Stimulated activated CD4-positive, alpha-beta T cell treated with anti-CD3 and anti-CD28 coated beads, TNF-alpha, amount 100 ng/mL, for 48 hours (primary cell): ENCODE measurements around the gene GNB2.

Experiments
- DNase-seq, 3 donors: peaks; one replicate each; pipeline ENCODE4 v3.0.0-alpha.2; 2020; ENCODE audit warnings: low read depth in 3 of 3

GNB2 gene

DNA sequence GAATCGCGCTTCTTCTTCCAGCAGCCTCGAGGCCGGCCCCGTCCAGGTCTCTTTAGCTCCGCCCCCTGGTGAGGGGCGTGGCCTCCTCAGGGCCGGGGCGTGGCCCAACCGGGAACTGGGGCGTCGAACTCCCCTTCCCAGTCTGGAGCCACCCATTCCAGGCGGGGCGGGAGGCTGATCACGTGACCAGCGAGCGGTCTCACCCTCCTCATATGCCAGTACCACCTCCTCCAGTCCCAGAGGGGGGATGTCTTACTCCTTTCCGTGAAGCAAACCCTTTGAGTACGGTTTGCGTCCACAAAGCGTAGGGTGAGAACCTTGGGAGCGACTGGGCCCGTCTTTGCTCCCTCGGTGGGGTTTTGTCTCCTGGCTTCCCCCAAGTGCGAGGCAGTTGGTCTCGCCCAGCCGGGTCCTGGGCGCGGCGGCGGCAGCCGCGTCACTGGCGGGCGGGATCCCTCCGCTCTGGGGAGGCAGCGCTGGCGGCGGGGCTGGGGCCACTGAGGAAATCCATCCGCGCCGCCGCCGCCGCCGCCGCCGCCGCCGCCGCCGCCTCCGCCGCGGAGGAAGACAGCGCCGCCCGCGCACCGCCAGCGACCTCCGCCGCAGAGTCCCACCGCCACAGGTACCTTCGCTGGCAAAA is at the start of gene GNB2:
TSS of gene GNB2 (plus strand) at position 439 of the 640 bp plus-strand sequence. CDS start 2,526 bp downstream, outside the sequence.
- DNase-seq, result peak; percentile 97 to 99 (median 98)

DNA sequence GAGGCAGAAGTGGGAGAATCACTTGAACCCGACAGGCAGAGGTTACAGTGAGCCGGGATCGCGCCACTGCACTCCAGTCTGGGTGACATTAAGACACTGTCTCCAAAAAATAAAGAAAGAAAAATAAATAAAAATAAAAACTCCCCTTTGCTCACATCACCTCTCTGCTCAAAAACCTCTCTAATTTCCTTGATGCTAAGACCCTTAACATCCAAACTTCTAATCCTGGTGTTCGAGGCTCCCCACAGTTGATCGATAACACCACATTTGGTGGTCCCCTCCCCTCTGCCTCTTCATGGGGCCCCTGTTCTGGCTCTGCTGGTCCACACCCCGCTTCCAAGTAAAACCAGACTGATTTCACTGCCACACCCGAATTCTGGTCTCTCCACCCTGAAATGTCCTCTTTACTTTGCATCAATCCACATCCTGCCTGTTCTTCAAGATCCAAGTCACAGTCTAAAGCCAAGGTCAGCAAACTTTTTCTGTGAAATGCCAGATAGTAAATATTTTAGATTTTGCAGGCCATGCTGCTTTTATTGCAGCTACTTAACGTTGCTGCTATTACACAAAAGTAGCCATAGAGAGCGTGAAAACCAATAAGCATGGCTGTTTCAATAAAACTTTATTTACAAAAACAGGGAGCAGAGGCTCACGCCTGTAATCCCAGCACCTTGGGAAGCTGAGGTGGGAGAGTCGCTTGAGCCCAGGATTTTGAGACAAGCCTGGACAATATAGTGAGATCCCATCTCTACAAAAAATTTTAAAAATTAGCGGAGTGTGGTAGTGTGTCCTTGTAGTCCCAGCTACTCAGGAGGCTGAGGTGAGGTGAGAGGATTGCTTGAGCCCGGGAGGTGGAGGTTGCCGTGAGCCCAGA is 49.4 kb upstream of the GNB2 start:
- no peak for DNase-seq

DNA sequence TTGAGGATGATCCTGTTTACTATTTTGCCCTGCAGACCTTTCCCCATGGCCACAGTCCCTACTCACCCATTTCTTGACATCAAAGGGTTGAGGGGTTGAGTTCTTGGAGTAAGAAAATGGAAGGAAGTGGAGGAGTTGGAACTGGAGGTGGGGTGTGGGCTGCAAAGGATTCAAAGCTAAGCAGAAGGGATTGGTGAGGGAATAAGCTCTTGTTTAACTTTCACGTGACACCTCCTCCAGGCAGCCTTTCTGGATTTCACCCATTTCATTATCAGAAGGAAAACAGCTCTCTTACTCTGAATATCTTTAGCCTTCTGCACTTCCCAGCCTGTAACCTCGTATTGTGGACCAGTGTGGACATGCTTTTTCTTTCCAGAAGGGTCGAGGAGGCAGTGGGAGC is 47.5 kb upstream of the GNB2 start:
- no peak for DNase-seq

DNA sequence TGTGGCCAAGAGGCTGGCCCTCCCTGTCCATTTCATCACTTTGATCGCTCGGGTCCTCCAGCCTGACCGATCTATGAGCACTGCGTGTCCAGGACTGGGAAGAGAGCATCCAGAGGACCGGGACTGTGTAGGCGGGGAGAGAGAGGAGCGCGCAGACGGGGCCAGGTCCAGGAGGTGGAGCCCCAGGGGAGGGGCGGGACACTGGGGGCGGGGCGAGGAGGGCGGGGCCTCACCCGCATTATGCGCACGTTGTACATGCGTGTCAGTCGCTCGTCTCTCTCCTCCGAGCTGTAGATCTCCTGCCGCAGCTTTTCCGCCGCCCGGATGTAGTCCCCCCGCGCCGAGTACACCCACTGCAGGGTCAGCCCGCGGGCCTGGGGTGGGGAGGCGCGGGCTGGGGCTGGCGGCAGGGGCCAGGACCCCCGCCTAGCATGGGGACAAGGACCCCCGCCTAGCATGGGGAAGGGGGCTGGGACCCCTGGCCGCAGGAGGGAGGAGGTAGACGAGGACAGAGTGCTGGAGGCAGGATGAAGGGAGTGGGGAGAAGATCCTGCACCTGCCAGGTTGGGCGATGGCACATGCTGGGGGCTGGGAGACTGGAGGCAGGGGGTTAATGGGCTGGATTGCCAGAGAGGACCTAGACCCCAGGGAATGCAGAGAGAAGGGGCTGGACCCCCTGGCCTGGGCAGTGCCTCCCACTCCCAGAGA is 46.9 kb upstream of the GNB2 start:
- peak; percentile 78 to 85 (median 83) for DNase-seq

DNA sequence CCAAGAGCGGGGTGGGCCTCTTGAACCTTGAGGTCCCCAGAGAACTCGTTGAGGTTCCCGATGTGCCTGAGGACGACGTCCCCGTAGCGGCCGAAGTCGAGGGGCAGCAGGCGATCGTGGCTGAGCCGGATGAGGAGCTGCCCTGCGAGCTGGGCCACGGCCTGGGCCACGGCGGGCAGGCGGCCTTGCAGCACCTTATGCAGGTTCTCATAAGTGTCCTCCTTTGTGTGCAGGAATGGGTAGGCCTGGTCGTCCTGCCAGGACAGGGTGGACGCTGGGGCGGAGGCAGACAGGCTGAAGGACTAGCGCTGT is 46.3 kb upstream of the GNB2 start:
- no peak for DNase-seq

DNA sequence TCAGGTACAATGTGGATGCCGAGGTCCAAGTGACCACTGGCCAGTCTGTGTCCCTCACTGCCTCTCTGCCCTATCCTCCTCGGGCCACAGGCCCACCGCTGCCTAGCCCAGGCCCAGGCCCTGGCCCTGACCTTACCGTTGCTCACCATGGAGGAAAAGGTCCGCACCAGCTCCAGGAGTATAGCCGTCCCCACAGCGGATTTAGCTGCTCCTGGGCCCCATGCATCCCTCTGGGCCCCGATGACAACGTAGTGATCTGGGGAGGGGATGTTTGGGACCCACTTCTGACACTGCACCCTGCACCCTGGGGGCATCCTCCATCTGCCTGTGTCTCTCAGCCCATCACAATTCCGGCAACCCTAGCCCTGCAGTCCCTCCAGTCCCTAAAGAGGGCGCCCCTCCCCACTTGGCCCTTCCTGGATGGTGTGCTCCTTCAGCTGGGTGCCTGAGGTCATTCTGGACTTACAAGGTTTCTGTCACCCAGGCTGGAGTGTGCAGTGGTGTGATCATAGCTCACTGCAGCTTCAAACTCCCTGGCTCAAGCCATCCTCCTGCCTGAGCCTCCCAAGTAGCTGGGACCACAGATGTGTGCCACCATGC is 44.3 kb upstream of the GNB2 start:
- no peak for DNase-seq

DNA sequence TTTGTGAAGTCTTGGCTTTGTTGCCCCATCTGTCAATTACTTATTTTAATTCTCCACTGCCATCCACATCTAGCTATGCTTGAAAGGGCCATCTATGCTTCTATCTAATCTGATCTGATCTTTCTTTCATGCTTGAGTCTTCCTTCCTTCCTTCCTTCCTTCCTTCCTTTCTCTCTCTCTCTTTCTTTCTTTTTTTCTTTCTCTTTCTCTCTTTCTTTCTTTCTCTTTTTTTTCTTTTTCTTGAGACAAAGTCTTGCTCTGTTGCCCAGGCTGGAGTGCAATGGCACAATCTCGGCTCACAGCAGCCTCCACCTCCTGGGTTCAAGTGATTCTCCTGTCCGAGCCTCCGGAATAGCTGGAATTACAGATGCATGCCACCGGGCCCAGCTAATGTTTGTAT is 43.5 kb upstream of the GNB2 start:
- DNase-seq, result no peak

DNA sequence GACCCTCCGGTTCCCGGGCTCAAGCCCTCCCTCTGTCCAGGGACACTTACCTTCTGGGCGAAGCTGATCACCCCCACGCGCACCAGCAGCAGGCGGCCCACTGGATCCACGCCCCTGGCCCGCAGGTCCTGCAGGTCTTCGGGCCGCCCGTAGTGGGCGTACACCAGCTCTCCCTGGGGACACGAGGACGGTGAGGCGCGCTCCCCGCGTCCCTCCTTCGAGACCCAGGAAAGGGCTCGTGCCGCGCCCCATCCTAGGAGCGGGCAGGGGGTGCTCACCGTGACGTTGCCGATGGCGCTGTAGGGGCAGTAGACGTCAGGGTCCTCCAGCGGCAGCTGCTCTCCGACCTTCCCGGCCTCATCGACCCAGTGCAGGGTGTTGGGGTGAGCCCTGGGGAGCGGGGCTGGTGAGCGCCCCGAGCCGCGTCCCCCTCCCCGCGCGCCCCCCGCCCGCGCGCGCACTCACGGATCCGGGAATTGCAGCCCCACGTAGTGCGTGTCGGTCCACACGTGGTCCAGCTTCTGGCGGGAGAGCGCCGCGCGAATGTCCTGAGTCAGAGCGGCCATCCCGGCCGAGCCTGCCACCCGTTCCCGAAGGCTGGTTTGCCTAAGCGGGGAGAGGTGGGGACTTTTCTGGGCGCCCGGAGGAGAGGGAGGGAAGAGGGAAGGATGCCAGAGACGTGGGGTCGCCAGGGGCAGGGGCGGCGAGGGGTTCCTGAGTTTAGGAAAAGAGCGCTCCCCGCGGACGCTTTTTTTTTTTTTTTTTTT is 40.4 kb upstream of the GNB2 start:
- DNase-seq, result peak; percentile 43 to 51 (median 44)

DNA sequence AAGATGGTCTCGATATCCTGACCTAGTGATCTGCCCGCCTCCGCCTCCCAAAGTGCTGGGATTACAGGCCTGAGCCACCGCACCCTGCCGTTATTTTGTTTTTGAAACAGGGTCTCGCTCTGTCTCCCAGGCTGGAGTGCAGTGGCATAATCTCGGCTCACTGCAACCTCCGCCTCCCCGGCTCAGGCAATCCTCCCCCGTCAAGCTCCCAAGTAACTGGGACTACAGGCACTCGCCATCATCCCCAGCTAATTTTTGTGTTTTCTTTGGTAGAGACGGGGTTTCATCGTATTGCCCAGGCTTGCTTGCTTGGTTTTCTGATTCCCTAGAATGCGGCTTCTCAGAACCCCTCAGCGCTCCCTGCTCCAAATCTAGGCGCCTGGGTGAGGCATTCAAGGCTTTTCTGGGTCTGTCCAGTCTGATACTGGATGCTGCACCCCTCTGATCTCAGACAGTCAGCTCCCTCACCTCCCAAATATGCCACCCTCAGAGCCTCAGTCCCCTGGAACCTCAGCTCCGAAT is 33.5 kb upstream of the GNB2 start:
- DNase-seq, result no peak

DNA sequence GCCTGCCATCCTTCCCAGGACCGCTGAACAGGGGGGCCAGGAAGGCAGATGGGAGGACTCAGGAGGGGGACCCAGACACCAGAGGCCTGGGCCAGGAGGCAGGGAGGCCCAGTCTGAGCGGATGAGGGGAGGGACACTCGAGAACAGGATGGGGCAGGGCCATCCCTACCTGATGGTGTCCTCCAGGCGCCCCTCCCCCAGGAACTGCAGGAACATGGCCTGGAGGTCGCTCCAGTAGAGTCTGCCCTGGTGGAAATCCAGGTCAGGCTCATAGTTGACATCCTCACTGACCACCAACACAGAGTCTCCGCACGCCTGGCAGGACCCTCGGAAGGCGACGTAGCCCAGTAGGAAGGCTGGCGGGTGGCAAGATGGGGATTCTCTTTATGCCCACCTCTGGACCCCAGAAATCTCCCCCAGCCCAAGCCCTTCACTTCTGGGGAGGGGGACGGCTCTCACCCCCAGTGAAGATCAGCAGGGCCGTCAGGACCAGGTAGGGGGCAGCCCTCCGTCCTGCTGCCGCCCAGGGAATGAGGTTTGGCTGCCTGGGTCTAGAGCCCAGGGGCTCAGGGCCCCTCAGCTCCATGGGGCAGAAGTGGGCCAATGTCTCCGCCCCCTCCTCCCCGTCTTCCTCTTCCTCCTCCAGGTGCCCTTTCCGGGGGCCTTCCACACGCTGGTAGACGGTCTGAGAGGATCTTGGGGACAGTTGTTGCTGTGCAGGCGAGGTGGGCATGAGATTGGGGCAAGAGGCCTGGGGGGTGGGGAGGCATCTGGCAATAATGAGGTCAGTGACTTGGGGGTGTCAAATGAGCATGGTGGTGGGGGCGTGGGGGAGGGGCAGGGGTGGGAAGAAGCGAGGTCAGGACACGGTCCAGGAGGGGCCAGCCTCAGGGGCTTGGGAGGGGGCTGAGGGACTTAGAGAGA is 32.8 kb upstream of the GNB2 start:
- DNase-seq, result no peak

DNA sequence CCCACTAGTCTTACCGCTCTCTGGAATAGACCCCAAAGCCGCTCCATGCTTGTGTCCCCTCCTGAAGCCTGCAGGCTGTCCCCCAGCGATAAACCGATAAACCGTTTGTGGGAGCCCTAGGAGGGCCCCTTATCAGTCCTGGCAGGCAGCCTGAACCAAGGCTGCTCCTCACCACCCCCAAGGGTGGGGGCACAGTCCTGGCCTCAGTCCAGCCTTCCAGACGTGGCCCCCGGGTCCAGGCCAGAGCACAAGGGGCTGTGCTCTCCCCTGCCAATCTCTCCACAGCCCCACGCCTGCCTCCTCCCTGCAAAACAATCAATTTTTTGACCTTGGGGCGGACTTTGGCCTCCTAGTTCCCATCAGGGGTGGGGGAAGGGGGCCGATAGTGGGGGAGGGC is 32.1 kb upstream of the GNB2 start, which contains the start of gene TFR2:
TSS of gene TFR2 (minus strand) at position 90 of the 397 bp plus-strand sequence. CDS start at position 47, 43 bp downstream.
- no peak for DNase-seq

DNA sequence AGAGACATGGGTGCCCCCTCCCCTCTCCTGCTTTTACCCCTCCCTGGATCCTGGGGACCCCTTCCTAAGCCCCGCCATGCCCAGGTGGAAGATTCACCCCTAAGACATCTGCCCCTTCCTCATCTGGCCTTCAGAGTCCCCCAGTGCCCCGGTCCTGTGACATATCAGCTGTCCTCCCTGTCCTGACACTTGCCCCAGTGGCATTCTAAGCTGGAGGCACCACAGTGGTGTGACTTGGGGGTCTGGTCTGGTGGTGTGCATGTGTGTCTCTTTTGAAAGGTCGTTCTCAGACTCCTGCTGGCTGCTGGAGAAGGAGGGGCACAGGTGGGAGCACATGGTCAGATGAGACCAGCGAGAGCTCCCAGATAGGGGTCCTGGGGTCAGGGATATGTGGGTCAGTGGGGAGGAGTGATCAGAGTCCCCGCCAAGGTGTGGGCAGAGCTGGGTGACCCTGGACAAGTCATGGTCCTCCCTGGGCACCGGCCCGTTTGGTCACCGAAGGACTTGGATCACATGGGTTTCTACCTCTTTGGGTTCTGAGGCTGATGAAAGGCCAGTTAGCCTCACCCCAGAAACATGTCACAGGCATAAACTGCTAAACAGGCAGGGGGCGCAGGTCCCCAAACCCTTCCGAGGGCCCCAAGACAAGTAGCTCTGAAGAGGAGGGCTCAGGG is 31.5 kb upstream of the GNB2 start:
- DNase-seq, result no peak

DNA sequence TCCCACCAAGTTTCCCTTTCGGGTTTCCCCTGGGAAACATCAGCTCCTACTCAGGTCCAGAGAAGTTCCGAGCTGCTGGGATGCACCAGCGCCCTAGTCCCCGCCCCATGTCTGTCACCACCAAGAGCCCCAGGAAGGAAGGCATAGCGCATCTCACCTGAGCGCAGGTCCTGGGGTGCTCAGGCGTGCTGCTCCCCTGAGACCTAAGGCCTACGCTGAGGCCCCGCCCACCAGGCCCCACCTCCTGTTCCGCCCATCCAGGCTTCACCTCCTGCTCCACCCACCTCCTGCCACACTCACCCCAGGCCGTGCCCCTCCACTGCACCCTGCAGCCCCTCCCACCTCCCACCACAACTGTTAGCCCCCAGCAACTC is 31.0 kb upstream of the GNB2 start:
- no peak for DNase-seq

DNA sequence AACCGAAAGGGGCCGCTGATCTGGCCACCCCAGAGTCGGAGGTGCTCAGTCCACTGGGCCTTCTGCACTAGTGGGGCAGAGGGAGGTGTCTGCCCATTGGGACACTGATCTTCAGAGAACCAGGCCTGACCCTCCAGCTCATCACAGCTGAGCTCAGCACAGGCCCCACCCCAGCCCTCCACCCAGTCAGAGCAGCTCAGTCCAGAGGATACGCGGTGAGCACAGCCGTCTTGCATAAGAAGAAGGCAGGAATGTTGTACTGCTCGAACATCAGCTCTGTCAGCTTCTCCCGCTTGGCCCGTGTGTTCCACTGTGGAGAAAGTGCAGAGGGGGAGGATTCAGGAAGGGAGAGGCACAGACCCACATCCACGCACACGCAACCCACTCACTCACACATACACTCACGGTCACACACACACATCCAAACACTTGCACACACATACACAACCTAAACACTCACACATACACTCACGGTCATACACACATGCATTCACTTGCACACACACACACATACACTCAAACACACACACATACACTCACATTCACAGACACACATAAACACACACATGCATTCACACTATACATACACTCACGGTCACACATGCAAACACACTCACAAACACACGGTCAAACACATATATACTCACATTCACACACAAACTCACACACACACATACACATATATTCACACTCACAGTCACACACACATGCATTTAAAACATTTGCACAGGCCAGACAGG is 23.5 kb upstream of the GNB2 start:
- DNase-seq, result no peak

DNA sequence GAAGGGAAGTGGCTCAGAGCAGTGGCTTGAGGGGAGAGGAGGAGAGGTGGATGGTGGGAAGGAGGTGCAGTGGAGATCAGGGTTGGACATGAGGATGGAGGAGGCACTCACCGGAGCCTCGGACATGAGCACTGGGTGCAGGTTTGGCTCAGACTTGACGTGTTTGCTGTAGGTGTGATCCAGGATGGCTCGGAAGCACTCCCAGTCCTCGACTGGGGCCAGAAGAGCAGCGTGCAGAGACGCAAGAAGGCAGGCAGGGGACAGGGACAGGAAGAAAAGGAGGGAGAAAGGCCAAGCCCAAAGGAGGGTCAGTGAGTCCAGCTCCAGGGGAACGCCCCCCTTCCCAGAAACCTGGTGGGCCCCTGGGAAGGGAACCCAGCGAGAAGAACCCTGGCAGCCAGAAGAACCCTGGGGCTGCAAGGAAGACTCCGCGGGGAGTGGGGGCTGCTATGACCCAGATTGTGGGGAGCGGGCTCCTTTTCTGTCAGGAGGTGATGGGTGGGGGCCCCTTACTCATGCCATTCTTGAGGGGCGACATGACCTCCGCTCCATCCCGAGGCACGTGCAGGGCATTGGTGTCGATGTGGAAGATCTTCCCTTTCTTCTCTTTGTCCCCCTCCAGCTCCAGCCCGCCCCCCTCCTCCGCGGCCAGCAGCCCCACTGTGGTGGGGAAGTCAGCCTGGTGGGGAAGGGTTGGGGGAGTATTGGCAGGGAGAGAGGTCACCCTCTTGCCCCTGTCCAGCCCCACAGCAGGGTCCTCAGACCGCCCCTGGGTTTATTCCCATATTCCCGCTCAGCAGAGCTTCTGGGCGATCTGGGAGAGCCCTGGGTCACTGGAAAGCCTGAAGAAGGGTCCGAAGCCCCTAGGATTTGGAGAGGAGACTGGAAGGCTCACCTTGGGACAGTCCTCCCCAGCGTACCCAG is 18.4 kb upstream of the GNB2 start:
- no peak for DNase-seq

DNA sequence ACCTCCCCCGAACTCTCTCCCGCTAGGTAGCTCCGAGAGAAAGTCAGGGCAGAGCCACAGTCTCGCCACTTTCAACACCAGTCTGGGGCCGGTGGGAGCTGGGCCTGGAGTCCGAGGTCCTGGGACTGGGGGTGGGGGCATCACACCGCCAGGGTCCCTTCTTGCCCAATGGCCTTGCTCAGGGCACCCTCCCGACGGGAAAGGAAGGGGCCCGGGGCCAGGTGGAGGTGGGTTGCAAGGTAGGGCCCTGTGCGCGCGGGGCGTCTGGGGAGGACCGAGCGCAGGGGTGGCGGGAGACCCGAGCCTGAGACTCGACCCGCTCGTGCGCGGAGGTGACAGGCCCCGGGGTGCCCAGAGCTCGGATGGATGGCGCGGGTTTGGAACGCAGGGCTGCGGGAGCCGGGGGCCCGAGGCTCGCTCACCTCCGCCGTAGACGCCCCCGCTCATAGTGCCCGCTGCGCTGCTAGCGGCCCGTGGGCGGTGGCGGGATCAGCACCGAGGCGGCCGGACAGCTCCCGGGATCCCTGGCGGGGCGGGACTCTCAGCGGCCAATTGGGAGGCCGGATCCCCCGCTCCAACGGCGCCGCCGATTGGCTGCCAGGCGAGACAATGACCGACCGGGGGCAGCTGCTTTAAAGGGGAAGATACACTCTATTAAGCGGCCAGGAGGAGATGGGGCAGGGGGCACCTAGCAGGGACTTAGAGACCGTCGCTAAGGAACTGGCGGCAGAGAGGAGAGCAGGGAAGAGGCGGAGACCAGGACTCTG is 17.4 kb upstream of the GNB2 start, which contains the start of gene ACTL6B:
TSS of gene ACTL6B (minus strand) at position 541 of the 767 bp plus-strand sequence. CDS start at position 447, 94 bp downstream.
- DNase-seq, result peak in 2 of 3 donors; percentile 49 to 54
